Esophagus muscularis mucosa (tissue), 4 donors: ENCODE results near the gene EPC1.
"Not testable (repeated sequence)": the region's sequence is repeated elsewhere in the genome, so short reads cannot be mapped to it uniquely, and the experiment has no call there.

Experiments
- EP300 ChIP-seq: sonication (generic); formaldehyde crosslinking; IDR thresholded peaks from one replicate; pipeline ENCODE4 v1.6.1; 2017; ENCODE audit warnings: antibody characterized with exemption
- POLR2A ChIP-seq: fragments of 450-650 bp; IDR thresholded peaks from one replicate; pipeline ENCODE4 v1.6.1; 2017; ENCODE audit warnings: antibody characterized with exemption, moderate library complexity, mild to moderate bottlenecking, low read depth
- POLR2AphosphoS5 ChIP-seq, 2 donors: sonication (generic); formaldehyde crosslinking; IDR thresholded peaks; one replicate each; pipeline ENCODE4 v1.6.1; 2017; ENCODE audit warnings: antibody characterized with exemption in 2 of 2
- TF ChIP-seq, protein P1 (sequence below), 3 experiments: fragments of 200-600 bp in 2 of 3; fragments of 450-650 bp in 1 of 3; sonication (generic) in 2 of 3; IDR thresholded peaks; one replicate each; pipeline ENCODE4 v1.5.1; 2017 to 2019; ENCODE audit warnings: antibody characterized with exemption in 3 of 3, mild to moderate bottlenecking in 2 of 3, moderate library complexity in 1 of 3

DNA sequence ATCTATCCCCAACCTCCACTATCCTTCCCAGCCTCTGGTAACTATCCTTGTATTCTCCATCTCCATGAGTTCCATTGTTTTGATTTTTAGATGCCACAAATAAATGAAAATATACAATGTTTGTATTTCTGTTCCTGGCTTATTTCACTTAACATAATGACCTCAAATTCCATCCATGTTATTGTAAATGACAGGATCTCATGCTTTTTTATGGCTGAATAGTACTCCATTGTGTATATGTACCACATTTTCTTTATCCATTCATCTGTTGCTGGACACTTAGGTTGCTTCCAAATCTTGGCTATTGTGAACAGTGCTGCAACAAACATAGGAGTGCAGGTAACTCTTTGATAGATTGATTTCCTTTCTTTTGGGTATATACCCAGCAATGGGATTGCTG, 45.3 kb upstream of the EPC1 start:
- TF ChIP-seq, protein P1, sequence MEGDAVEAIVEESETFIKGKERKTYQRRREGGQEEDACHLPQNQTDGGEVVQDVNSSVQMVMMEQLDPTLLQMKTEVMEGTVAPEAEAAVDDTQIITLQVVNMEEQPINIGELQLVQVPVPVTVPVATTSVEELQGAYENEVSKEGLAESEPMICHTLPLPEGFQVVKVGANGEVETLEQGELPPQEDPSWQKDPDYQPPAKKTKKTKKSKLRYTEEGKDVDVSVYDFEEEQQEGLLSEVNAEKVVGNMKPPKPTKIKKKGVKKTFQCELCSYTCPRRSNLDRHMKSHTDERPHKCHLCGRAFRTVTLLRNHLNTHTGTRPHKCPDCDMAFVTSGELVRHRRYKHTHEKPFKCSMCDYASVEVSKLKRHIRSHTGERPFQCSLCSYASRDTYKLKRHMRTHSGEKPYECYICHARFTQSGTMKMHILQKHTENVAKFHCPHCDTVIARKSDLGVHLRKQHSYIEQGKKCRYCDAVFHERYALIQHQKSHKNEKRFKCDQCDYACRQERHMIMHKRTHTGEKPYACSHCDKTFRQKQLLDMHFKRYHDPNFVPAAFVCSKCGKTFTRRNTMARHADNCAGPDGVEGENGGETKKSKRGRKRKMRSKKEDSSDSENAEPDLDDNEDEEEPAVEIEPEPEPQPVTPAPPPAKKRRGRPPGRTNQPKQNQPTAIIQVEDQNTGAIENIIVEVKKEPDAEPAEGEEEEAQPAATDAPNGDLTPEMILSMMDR (IDR thresholded peaks at IDR 0.05): not testable (repeated sequence)
- not testable (repeated sequence) for TF ChIP-seq POLR2A; POLR2AphosphoS5 (IDR thresholded peaks at IDR 0.05); EP300
